RWPE2 (cell line): ENCODE data around the gene SPTBN4.
A peak's percentile ranks its signal among the peaks of the same experiment; 100 is the strongest.

Experiments
- ATAC-seq: fragments of 200-7000 bp; cut with Tn5 transposase; 3 replicates; pipeline ENCODE4 v1.9.1; 2021; ENCODE audit warnings: low read depth
- DNase-seq: peaks from one replicate; pipeline ENCODE4 v3.0.0-alpha.2; 2020; ENCODE audit warnings: low spot score
- H3K27ac ChIP-seq: fragments of 450-650 bp; 2 replicates; pipeline ENCODE4 v1.5.1; 2017; ENCODE audit warnings: mild to moderate bottlenecking; ENCODE audit not compliant: poor library complexity, severe bottlenecking
- H3K27me3 ChIP-seq: fragments of 250-450 bp; sonication (Bioruptor Pico); 2 replicates; pipeline ENCODE4 v1.5.1; 2021; ENCODE audit warnings: mild to moderate bottlenecking, moderate library complexity; ENCODE audit not compliant: insufficient read depth, poor library complexity, severe bottlenecking
- H3K36me3 ChIP-seq: fragments of 250-450 bp; sonication (Bioruptor Pico); 2 replicates; pipeline ENCODE4 v1.5.1; 2020; ENCODE audit warnings: low read depth, mild to moderate bottlenecking, moderate library complexity
- H3K4me1 ChIP-seq: fragments of 250-450 bp; sonication (Bioruptor Pico); 2 replicates; pipeline ENCODE4 v1.5.1; 2021; ENCODE audit warnings: mild to moderate bottlenecking, moderate library complexity; ENCODE audit not compliant: insufficient read depth, poor library complexity, severe bottlenecking
- H3K4me3 ChIP-seq: fragments of 250-450 bp; sonication (Bioruptor Pico); 2 replicates; pipeline ENCODE4 v1.5.1; 2021; ENCODE audit warnings: mild to moderate bottlenecking, moderate library complexity; ENCODE audit not compliant: severe bottlenecking
- H3K9me3 ChIP-seq: fragments of 250-450 bp; sonication (Bioruptor Pico); 2 replicates; pipeline ENCODE4 v1.5.1; 2021; ENCODE audit warnings: mild to moderate bottlenecking, moderate library complexity; ENCODE audit not compliant: severe bottlenecking
- TF ChIP-seq, protein P1 (sequence below): fragments of 450-650 bp; IDR thresholded peaks from one replicate; pipeline ENCODE4 v1.5.1; 2017; ENCODE audit warnings: mild to moderate bottlenecking, moderate library complexity; ENCODE audit not compliant: poor library complexity, severe bottlenecking

Gene SPTBN4

GRCh38 chr19:40592170-40592569, 125.4 kb downstream of the SPTBN4 start:
- Histone ChIP-seq H3K9me3 (no peaks in the 10 kb centered on the region), H3K27me3 (no peaks in the 10 kb centered on the region), H3K4me1 (no peaks in the 10 kb centered on the region), H3K4me3 (no peak overlapping the region), H3K27ac (no peak overlapping the region), H3K36me3 (peaks cover 9% of the 10 kb centered on the region; the same call in 1 of the 2 replicates)
- TF ChIP-seq, protein P1, sequence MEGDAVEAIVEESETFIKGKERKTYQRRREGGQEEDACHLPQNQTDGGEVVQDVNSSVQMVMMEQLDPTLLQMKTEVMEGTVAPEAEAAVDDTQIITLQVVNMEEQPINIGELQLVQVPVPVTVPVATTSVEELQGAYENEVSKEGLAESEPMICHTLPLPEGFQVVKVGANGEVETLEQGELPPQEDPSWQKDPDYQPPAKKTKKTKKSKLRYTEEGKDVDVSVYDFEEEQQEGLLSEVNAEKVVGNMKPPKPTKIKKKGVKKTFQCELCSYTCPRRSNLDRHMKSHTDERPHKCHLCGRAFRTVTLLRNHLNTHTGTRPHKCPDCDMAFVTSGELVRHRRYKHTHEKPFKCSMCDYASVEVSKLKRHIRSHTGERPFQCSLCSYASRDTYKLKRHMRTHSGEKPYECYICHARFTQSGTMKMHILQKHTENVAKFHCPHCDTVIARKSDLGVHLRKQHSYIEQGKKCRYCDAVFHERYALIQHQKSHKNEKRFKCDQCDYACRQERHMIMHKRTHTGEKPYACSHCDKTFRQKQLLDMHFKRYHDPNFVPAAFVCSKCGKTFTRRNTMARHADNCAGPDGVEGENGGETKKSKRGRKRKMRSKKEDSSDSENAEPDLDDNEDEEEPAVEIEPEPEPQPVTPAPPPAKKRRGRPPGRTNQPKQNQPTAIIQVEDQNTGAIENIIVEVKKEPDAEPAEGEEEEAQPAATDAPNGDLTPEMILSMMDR: no peak
- peak; percentile 56 for ATAC-seq
- DNase-seq: no peak

- DNase-seq: no peak
Observed at GRCh38 chr19:40594255-40594654, 127.5 kb downstream of the SPTBN4 start.

GRCh38 chr19:40594657-40595091, 127.9 kb downstream of the SPTBN4 start:
- Histone ChIP-seq H3K9me3 (no peaks in the 10 kb centered on the region), H3K4me3 (no peak overlapping the region), H3K27me3 (no peaks in the 10 kb centered on the region), H3K4me1 (no peaks in the 10 kb centered on the region), H3K36me3 (no peaks in the 10 kb centered on the region), H3K27ac (no peak overlapping the region)
- DNase-seq (no peak), ATAC-seq (peak; percentile 26; the same call in 2 of the 3 replicates)
- TF ChIP-seq, protein P1: peak; percentile 4

More at GRCh38 chr19:40594255-40594654, 127.5 kb downstream of the SPTBN4 start:
- no peaks in the 10 kb centered on the region for H3K9me3 ChIP-seq
- no peaks in the 10 kb centered on the region for H3K4me1 ChIP-seq
- TF ChIP-seq, protein P1: no peak
- H3K27me3 ChIP-seq: no peaks in the 10 kb centered on the region
- ATAC-seq: no peak
- H3K36me3 ChIP-seq: no peaks in the 10 kb centered on the region
- H3K4me3 ChIP-seq: no peak overlapping the region
- H3K27ac ChIP-seq: no peak overlapping the region

DNA sequence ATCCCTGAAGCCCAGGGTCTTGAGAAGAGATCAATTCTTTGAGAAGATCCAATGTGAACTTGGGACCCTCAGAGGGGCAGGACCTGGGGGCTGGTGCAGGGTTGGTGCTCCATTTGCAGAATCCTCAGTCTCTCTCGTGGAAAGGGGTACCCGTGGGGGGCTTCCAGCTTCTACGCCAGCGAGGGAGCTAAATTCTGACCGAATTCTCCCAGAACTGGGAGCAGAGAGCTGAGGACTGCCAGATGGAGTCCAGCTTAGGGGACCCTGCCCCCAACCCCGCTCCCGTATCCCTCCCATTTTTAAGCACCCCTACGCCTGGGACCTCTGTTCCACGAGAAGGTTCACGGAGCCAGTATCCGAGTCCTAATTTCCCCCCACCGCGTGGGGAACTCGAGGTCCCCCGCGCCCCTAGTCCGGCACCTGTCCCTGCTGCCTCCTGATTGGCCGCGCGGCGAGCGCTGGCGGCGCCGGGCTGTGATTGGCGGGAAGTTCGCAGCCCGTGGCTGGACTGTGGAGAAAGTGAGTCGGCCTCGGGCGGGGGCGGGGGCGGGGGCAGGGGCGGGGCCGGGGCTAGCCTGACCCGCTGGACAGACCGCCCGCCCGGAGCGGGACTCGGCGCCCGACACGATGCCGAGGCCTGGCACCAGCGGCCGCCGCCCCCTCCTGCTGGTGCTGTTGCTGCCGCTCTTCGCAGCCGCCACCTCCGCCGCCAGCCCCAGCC, 130.0 kb downstream of the SPTBN4 start:
- peak; percentile 33 for ATAC-seq
- no peaks in the 10 kb centered on the region for H3K36me3 ChIP-seq
- H3K27ac ChIP-seq: peak overlapping the region; percentile 11
- TF ChIP-seq, protein P1: no peak
- peak overlapping the region; percentile 38 for H3K4me3 ChIP-seq
- no peaks in the 10 kb centered on the region for H3K9me3 ChIP-seq
- no peaks in the 10 kb centered on the region for H3K4me1 ChIP-seq
- no peak for DNase-seq
- H3K27me3 ChIP-seq: no peaks in the 10 kb centered on the region

GRCh38 chr19:40597329-40597838, 130.6 kb downstream of the SPTBN4 start:
- no peaks in the 10 kb centered on the region for H3K9me3 ChIP-seq
- ATAC-seq (no peak), DNase-seq (no peak)
- H3K27me3 ChIP-seq: no peaks in the 10 kb centered on the region
- H3K4me3 ChIP-seq: peak overlapping the region; percentile 38
- TF ChIP-seq, protein P1: no peak
- no peaks in the 10 kb centered on the region for H3K36me3 ChIP-seq
- peak overlapping the region; percentile 11 for H3K27ac ChIP-seq
- peaks cover under 1% of the 10 kb centered on the region for H3K4me1 ChIP-seq
